ENCODE results near the gene BLOC1S5.

- no peak for TF ChIP-seq EZH2 (IDR thresholded peaks at IDR 0.05; ENCODE audit: insufficient read depth, poor library complexity, severe bottlenecking)
- no peak for TF ChIP-seq EZH2phosphoT487 (IDR thresholded peaks at IDR 0.05; ENCODE audit: insufficient read depth, low read depth)
Observed at GRCh38 chr6:8061736-8062135, 2.5 kb downstream of the BLOC1S5 start.
